ENCODE measurements around the gene RET.

DNA sequence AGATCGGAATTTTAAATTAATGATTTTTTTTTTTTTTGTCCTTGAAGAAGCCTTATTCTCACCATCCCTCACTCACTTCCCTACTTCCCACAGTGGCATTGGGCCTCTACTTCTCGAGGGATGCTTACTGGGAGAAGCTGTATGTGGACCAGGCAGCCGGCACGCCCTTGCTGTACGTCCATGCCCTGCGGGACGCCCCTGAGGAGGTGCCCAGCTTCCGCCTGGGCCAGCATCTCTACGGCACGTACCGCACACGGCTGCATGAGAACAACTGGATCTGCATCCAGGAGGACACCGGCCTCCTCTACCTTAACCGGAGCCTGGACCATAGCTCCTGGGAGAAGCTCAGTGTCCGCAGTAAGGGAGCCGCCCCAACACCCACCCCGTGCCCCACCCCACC, 23.5 kb downstream of the RET start:
- TF ChIP-seq, protein P1, sequence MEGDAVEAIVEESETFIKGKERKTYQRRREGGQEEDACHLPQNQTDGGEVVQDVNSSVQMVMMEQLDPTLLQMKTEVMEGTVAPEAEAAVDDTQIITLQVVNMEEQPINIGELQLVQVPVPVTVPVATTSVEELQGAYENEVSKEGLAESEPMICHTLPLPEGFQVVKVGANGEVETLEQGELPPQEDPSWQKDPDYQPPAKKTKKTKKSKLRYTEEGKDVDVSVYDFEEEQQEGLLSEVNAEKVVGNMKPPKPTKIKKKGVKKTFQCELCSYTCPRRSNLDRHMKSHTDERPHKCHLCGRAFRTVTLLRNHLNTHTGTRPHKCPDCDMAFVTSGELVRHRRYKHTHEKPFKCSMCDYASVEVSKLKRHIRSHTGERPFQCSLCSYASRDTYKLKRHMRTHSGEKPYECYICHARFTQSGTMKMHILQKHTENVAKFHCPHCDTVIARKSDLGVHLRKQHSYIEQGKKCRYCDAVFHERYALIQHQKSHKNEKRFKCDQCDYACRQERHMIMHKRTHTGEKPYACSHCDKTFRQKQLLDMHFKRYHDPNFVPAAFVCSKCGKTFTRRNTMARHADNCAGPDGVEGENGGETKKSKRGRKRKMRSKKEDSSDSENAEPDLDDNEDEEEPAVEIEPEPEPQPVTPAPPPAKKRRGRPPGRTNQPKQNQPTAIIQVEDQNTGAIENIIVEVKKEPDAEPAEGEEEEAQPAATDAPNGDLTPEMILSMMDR (IDR thresholded peaks at IDR 0.05; ENCODE audit: poor library complexity), result no peak
- TF ChIP-seq EZH2 (IDR thresholded peaks at IDR 0.05; ENCODE audit: borderline replicate concordance) (no peak), EZH2phosphoT487 (IDR thresholded peaks at IDR 0.05; ENCODE audit: low read depth, severe bottlenecking, unreplicated experiment) (no peak)

Data from hepatocyte (in vitro differentiated cells).